Measurements from ENCODE around the gene SLCO3A1.
A peak's percentile ranks its signal among the peaks of the same experiment; 100 is the strongest.

SLCO3A1 gene

GRCh38 chr15:91940496-91941381, 87.2 kb downstream of the SLCO3A1 start:
- Histone ChIP-seq H3K79me2 (ENCODE audit: low read length) (no peaks in the 10 kb centered on the region), H3K27ac (ENCODE audit: low read length) (no peak overlapping the region), H3K9ac (ENCODE audit: low read length) (no peak overlapping the region)

GRCh38 chr15:91941871-91942658, 88.6 kb downstream of the SLCO3A1 start:
- Histone ChIP-seq H3K36me3 (replicated peaks; ENCODE audit: low read depth, low read length) (no peaks in the 10 kb centered on the region), H3K4me2 (ENCODE audit: low read length) (no peak overlapping the region), H3K4me1 (ENCODE audit: low read length) (peaks cover 10% of the 10 kb centered on the region), H3K27me3 (ENCODE audit: low read depth, low read length) (no peaks in the 10 kb centered on the region; the same call in 1 of the 2 replicates), H3K9me3 (ENCODE audit: insufficient read depth, low read length) (no peaks in the 10 kb centered on the region), H3K27ac (ENCODE audit: low read length) (no peak overlapping the region), H3K79me2 (ENCODE audit: low read length) (no peaks in the 10 kb centered on the region), H3K9ac (ENCODE audit: low read length) (no peak overlapping the region), H4K20me1 (ENCODE audit: insufficient read depth, low read length) (no peaks in the 10 kb centered on the region), H2AFZ (ENCODE audit: low read depth, low read length) (no peak overlapping the region), H3K4me3 (ENCODE audit: low read length) (no peak overlapping the region)
- TF ChIP-seq CTCF (IDR thresholded peaks at IDR 0.05; ENCODE audit: low read depth, low read length) (peak; percentile 16; the same call in 1 of the 2 replicates), EZH2phosphoT487 (IDR thresholded peaks at IDR 0.05; ENCODE audit: low read depth) (no peak)

More at GRCh38 chr15:91940496-91941381, 87.2 kb downstream of the SLCO3A1 start:
- Histone ChIP-seq H3K36me3 (replicated peaks; ENCODE audit: low read depth, low read length) (no peaks in the 10 kb centered on the region), H3K4me3 (ENCODE audit: low read length) (no peak overlapping the region), H2AFZ (ENCODE audit: low read depth, low read length) (no peak overlapping the region), H3K4me2 (ENCODE audit: low read length) (no peak overlapping the region), H4K20me1 (ENCODE audit: insufficient read depth, low read length) (no peaks in the 10 kb centered on the region), H3K27me3 (ENCODE audit: low read depth, low read length) (no peaks in the 10 kb centered on the region), H3K4me1 (ENCODE audit: low read length) (peaks cover 10% of the 10 kb centered on the region), H3K9me3 (ENCODE audit: insufficient read depth, low read length) (no peaks in the 10 kb centered on the region)
- TF ChIP-seq CTCF (IDR thresholded peaks at IDR 0.05; ENCODE audit: low read depth, low read length) (no peak), EZH2phosphoT487 (IDR thresholded peaks at IDR 0.05; ENCODE audit: low read depth) (no peak)

- no peak for TF ChIP-seq EZH2phosphoT487 (IDR thresholded peaks at IDR 0.05; ENCODE audit: low read depth)
- no peak for TF ChIP-seq CTCF (IDR thresholded peaks at IDR 0.05; ENCODE audit: low read depth, low read length)
- no peaks in the 10 kb centered on the region for H3K79me2 ChIP-seq (ENCODE audit: low read length)
- H3K9me3 ChIP-seq (ENCODE audit: insufficient read depth, low read length): no peaks in the 10 kb centered on the region
- peak overlapping the region; percentile 36 for H3K4me2 ChIP-seq (ENCODE audit: low read length)
- no peak overlapping the region for H3K27ac ChIP-seq (ENCODE audit: low read length)
- H3K9ac ChIP-seq (ENCODE audit: low read length): no peak overlapping the region
- H2AFZ ChIP-seq (ENCODE audit: low read depth, low read length): no peak overlapping the region
- no peak overlapping the region for H3K4me3 ChIP-seq (ENCODE audit: low read length)
- no peaks in the 10 kb centered on the region for H4K20me1 ChIP-seq (ENCODE audit: insufficient read depth, low read length)
- peaks cover 4% of the 10 kb centered on the region for H3K27me3 ChIP-seq (ENCODE audit: low read depth, low read length)
- peaks cover 10% of the 10 kb centered on the region for H3K4me1 ChIP-seq (ENCODE audit: low read length)
- H3K36me3 ChIP-seq (replicated peaks; ENCODE audit: low read depth, low read length): no peaks in the 10 kb centered on the region
Measured at GRCh38 chr15:91942720-91943394, 89.3 kb downstream of the SLCO3A1 start.
